Measurements from ENCODE around the gene PTGS2.

PTGS2 gene

DNA sequence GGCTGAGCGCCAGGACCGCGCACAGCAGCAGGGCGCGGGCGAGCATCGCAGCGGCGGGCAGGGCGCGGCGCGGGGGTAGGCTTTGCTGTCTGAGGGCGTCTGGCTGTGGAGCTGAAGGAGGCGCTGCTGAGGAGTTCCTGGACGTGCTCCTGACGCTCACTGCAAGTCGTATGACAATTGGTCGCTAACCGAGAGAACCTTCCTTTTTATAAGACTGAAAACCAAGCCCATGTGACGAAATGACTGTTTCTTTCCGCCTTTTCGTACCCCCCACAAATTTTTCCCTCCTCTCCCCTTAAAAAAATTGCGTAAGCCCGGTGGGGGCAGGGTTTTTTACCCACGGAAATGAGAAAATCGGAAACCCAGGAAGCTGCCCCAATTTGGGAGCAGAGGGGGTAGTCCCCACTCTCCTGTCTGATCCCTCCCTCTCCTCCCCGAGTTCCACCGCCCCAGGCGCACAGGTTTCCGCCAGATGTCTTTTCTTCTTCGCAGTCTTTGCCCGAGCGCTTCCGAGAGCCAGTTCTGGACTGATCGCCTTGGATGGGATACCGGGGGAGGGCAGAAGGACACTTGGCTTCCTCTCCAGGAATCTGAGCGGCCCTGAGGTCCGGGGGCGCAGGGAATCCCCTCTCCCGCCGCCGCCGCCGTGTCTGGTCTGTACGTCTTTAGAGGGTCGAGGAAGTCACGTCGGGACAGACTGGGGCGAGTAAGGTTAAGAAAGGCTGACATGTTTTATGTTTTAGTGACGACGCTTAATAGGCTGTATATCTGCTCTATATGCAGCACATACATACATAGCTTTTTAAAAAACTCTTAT is at the start of gene PTGS2:
PTGS2 (minus strand) TSS at position 179 of the 817 bp plus-strand sequence; CDS start at position 46, 133 bp downstream.
- DNase-seq = peak; percentile 92

GRCh38 chr1:186722711-186723309 is 42.6 kb upstream of the PTGS2 start:
- no peak for DNase-seq

- no peak for DNase-seq
These were observed 37.1 kb upstream of the PTGS2 start for GRCh38 chr1:186717286-186717685.

GRCh38 chr1:186715887-186716809 is 35.9 kb upstream of the PTGS2 start:
- no peak for DNase-seq

GRCh38 chr1:186710696-186711095 is 30.5 kb upstream of the PTGS2 start:
- no peak for DNase-seq

GRCh38 chr1:186708694-186709097 is 28.5 kb upstream of the PTGS2 start:
- no peak for DNase-seq

GRCh38 chr1:186703209-186703766 is 23.1 kb upstream of the PTGS2 start:
- DNase-seq = no peak

GRCh38 chr1:186700722-186701121 is 20.5 kb upstream of the PTGS2 start:
- no peak for DNase-seq

DNA sequence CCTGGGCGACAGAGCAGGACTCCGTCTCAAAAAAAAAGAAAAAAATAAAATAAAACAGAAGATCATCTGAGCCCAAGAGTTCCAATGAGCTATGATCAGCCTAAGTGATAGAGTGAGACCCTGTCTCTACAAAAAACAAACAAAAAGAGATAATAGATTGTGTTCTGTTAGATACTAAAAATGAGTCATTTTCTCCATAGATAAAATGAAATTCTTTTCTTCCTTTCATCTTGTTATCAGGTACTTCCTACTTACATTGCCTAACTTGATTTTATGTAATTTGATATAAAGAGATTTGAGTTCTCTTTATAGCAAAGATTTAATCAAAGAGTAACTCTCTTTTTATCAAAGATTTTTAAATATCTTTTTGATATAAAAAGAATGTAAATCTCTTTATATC is 19.3 kb upstream of the PTGS2 start:
- DNase-seq = no peak

GRCh38 chr1:186689907-186690306 is 9.7 kb upstream of the PTGS2 start:
- no peak for DNase-seq

DNA sequence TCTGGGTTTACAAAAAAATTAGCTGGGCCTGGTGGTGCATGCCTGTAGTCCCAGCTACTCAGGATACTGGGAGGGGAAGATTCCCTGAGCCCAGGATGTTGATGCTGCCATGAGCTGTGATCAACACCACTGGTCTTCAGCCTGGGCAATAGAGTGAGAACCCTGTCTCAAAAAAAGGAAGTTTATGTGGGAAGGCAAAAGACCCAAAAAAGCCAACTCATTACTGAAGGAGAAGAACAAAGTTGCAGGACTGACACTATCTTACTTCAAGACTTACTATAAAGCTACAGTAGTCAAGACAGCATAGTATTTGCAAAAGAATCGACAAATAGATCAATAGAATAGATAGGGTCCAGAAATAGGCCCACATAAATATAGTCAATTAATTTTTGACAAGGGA is 9.2 kb upstream of the PTGS2 start:
- no peak for DNase-seq

DNA sequence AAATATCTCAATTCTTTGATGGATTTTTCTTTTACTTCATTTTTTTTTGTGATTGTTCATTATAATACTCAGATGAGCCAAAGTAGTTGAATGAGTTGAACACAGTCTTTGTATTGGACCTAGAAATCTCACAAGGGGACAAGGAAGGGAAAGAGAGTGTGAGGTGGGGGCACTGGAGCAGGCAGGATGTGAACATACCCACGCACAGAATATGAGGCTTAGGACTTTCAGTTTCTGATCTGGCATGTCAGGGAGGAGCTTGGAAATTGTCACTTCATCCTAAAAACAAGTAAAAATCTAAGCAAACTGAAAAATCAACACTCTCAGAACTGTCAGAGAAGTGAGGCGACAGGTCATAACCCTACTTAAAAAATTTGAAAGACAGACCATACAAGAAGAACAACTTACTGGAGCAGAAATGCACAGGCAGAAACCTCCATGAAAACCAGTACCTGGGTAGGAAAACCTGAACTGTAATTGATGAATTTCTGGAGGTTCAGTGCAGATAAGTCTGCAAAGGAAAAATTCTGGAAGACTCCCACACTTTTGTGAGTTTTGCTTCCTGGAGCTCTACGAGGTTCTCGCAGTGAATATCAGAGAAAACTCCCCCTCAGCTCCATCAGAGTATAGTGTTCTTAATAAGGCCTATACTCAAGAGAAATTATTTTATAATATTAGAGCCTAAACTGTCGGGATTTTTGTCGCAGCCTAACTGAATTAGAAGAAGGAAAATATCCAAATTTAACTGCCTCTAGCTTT is 3.6 kb upstream of the PTGS2 start:
- DNase-seq = no peak

DNA sequence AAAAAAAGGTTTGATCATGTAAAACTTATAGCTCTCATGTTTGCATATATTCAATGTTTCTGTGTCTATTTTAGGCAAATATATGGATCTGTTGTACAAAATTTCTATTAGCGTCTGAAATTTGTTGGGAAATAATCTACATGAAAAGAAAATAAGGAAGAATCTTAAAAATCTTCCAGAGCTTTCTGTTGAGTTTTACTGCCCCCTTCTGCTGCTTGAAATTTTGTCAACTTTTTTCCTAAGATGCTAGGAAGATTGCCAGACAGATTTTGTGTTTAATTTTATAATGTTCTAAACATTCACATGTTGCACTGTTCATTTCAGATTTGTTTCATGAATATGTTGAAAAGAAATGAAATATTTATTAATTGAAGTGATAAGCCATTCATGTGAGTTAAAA is 2.5 kb upstream of the PTGS2 start:
- no peak for DNase-seq

- no peak for DNase-seq
These were observed 1.6 kb upstream of the PTGS2 start for GRCh38 chr1:186681801-186682200.

GRCh38 chr1:186681121-186681520 is 898 bp upstream of the PTGS2 start:
- DNase-seq = no peak

- no peak for DNase-seq
These were observed 339 bp downstream of the PTGS2 start for GRCh38 chr1:186679924-186680244.

DNA sequence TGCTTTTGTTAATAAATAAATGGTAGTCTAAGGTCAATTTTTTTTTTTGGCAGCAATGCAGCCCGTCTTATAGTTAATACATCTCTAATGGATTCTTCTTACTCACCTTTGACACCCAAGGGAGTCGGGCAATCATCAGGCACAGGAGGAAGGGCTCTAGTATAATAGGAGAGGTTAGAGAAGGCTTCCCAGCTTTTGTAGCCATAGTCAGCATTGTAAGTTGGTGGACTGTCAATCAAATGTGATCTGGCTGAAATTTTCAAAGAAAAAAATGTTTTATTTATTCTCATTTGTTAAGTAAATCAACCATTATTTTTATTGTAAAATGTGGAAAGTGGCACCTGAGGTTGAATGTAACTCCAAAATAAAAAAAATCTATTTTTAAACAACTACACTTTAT is 2.1 kb downstream of the PTGS2 start:
- no peak for DNase-seq

DNA sequence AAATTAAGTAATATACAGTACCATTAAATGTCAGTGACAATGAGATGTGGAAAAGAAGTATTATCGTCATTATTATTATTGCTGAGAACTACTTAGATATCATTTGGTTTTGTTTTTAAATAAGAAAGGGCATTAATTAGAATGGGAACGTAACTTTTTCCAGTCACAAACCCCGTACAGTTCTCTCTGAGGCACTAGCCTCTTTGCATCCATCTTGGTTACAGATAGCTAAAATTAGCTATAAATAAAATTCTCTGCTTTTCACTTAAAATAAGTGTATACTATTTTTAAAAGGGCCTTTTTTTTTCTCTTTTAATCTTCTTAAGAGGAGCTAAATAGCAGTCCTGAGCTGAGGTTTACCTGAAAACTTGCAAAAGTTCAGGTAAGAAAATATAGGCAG is 7.6 kb downstream of the PTGS2 start:
- DNase-seq = no peak

DNA sequence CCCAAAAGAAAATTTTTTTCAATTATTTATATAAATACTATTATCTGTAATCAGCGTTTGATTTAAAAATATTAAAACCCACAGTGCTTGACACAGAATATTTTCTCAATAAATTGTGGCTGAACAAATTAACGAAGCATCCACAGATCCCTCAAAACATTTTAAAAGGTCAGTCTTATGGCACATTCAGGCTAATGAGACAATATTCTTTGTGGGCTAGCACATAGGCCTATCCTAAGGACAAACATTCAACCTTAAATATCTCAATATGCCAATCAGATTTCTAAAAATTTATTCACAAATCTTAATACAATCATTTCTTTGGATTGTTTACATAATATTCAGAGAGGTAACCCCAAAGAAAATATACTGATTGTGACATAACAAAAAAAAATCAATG is 8.1 kb downstream of the PTGS2 start:
- no peak for DNase-seq

DNA sequence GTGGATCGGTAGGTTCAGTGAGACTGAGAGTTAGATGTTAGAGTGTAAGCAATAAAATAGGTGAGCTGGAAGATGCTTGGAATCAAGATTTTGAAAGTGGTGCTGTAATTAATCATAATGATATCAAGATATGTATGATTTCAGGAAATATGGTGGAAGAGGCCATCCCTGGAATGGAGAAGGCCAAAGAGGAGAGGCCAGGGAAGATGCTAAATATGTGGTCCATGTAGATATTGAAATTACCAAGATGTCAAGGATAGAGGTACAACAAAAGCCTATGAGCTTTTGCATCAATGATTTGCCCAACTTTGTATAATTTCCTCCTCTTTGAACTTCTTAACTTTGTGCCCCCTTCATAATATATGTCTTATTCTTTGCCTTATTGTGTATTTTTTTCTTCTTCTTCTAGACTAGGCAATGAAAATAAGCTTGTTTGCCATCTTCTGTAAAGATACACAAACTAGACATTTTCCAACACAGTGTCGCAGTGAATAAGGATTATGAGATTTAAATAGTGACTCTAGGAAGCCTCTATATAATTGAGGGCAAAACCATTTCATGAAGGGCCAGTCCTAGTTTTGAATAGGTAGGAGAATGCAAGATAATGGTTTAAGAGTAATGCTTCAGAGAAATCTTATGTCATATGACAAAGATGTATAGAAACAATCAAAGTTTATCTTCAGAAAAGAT is 8.9 kb downstream of the PTGS2 start:
- DNase-seq = no peak

DNA sequence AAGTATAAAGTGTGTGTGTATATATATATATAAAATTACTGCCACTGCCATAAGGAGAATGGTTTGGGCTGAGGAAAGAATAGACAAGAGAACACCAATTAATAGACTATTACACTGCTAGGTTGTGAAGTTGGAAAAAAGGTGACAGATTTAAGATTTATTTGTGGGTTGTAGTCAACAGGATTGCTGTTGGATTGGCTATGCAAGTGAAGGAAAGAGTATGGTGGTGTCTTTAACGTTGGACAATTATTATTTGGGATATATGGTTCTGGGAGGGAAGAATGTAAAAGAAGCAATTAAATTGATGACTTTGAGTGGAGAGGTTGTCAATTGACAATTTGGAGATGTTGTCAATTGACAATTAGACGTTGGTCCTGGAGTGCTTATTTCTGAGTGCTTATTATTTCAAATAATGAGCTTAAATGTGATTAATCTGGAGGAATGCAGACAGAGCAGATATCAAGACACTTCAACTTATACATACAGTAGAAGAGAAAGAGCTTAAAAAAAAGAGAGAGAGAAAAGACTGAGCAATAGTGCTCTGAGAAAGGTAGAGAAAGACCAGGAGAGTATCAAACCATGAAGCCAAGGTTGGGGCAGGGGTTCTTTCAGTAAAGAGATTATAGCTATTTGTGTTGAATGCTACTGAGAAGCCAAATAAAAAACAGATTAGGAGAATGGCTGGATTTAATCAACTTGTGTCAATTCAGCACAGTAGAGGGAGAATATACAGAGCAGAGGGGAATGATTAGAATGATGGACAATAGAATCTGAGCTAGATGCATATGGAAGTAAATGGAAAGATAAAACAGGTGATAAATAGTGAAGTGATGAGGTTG is 9.7 kb downstream of the PTGS2 start:
- DNase-seq = no peak

Data from GOT3 (cell line).